A673 (cell line): Measurements from ENCODE around the gene TRPM8. TPM values are rescaled to one million over a fixed set of nuclear protein-coding genes. Genes with fewer than 3 reads are reported as not detected.

ENCODE experiments used
- BruUV-seq: library from RNA; stranded (reverse); fragments of 400-500 nt; replicated peaks from 2 replicates; lab custom pipeline; 2021; lab: Mats Ljungman, UMichigan
- CTCF ChIA-PET: fragments of 300-600 bp; sonication (Branson Sonifier 250); formaldehyde crosslinking; loops from one replicate; lab custom pipeline; 2022; ENCODE audit warnings: antibody characterized with exemption; lab: Charles Lee
- POLR2A ChIA-PET: fragments of 300-600 bp; sonication (Branson Sonifier 250); formaldehyde crosslinking; loops from one replicate; lab custom pipeline; 2022; ENCODE audit warnings: antibody characterized with exemption; ENCODE audit not compliant: low non-redundant PET; lab: Charles Lee
- DNase-seq: peaks from one replicate; pipeline ENCODE4 v3.0.0-alpha.2; 2015; ENCODE audit warnings: low spot score
- H3K27ac ChIP-seq: fragments of 200-600 bp; sonication (generic); 2 replicates; pipeline ENCODE4 v1.5.1; 2016; ENCODE audit warnings: mixed run types, low read depth, mild to moderate bottlenecking, mixed read lengths, antibody characterized with exemption, low read length; ENCODE audit not compliant: poor library complexity, severe bottlenecking
- H3K27me3 ChIP-seq: fragments of 200-600 bp; sonication (generic); replicated peaks from 2 replicates; pipeline ENCODE4 v1.6.1; 2017; ENCODE audit warnings: mixed run types, low read depth, mild to moderate bottlenecking, mixed read lengths, antibody characterized with exemption, low read length; ENCODE audit not compliant: insufficient read depth, poor library complexity
- H3K36me3 ChIP-seq: fragments of 200-600 bp; sonication (generic); 2 replicates; pipeline ENCODE4 v1.6.1; 2016; ENCODE audit warnings: mixed run types, mild to moderate bottlenecking, mixed read lengths, antibody characterized with exemption, low read length; ENCODE audit not compliant: insufficient read depth, poor library complexity, severe bottlenecking
- H3K4me1 ChIP-seq: fragments of 200-600 bp; sonication (generic); 2 replicates; pipeline ENCODE4 v1.6.1; 2017; ENCODE audit warnings: mixed run types, mild to moderate bottlenecking, mixed read lengths, antibody characterized with exemption, low read length; ENCODE audit not compliant: insufficient read depth, poor library complexity, severe bottlenecking
- H3K4me3 ChIP-seq: fragments of 200-600 bp; sonication (generic); 2 replicates; pipeline ENCODE4 v1.5.1; 2016; ENCODE audit warnings: low read depth, mixed run types, mild to moderate bottlenecking, mixed read lengths, low read length; ENCODE audit not compliant: poor library complexity, severe bottlenecking
- H3K9me3 ChIP-seq: fragments of 200-600 bp; sonication (generic); 2 replicates; pipeline ENCODE4 v1.6.1; 2016; ENCODE audit warnings: mixed run types, low read depth, mild to moderate bottlenecking, mixed read lengths, antibody characterized with exemption, low read length; ENCODE audit not compliant: poor library complexity, severe bottlenecking
- CTCF ChIP-seq: fragments of 300-800, 200-600 bp; sonication (generic); conservative IDR thresholded peaks from 2 replicates; pipeline ENCODE4 v1.5.1; 2017; ENCODE audit warnings: low read depth, mild to moderate bottlenecking, antibody characterized with exemption, low read length, moderate library complexity, mixed read lengths
- EZH2 ChIP-seq: fragments of 200-600 bp; sonication (generic); IDR thresholded peaks from 2 replicates; pipeline ENCODE4 v1.6.1; 2017; ENCODE audit warnings: borderline replicate concordance, low read depth, mild to moderate bottlenecking, mixed read lengths, antibody characterized with exemption, low read length; ENCODE audit not compliant: poor library complexity, severe bottlenecking
- intact Hi-C: fragments of 100-400 bp; cut with micrococcal nuclease; formaldehyde crosslinking; loops from one replicate; pipeline ENCODE4 v1.10.0; 2022; ENCODE audit not compliant: unreplicated experiment
- total RNA-seq: library from RNA; stranded (reverse); gene quantifications from 2 replicates; pipeline ENCODE4 v1.2.3, GENCODE V29; 2021

Gene TRPM8
- total RNA-seq, 1 experiment from 2014 or later = 8.9 TPM

- CTCF ChIA-PET = no interaction called here
- POLR2A ChIA-PET = no interaction called here
Observed at GRCh38 chr2:233981574-233982420, 64.6 kb downstream of the TRPM8 start.

GRCh38 chr2:233982421-233983121 is 65.4 kb downstream of the TRPM8 start:
- ChIA-PET CTCF (no interaction called here), POLR2A (no interaction called here)
- DNase-seq = no peak
- Histone ChIP-seq H3K4me3 (no peak overlapping the region), H3K27ac (no peak overlapping the region), H3K27me3 (no peaks in the 10 kb centered on the region), H3K36me3 (no peaks in the 10 kb centered on the region), H3K4me1 (no peaks in the 10 kb centered on the region), H3K9me3 (no peaks in the 10 kb centered on the region)
- intact Hi-C loops = no loop called here
- no TSS peak for BruUV-seq
- TF ChIP-seq EZH2 = no peak
- no peak for TF ChIP-seq CTCF

More at GRCh38 chr2:233981574-233982420, 64.6 kb downstream of the TRPM8 start:
- no peaks in the 10 kb centered on the region for H3K9me3 ChIP-seq
- no peaks in the 10 kb centered on the region for H3K36me3 ChIP-seq
- H3K27ac ChIP-seq = no peak overlapping the region
- DNase-seq = no peak
- no peaks in the 10 kb centered on the region for H3K27me3 ChIP-seq
- intact Hi-C loops = no loop called here
- no TSS peak for BruUV-seq
- H3K4me3 ChIP-seq = no peak overlapping the region
- TF ChIP-seq CTCF = no peak
- TF ChIP-seq EZH2 = no peak
- no peaks in the 10 kb centered on the region for H3K4me1 ChIP-seq

- intact Hi-C loops = no loop called here
- no peaks in the 10 kb centered on the region for H3K36me3 ChIP-seq
- DNase-seq = no peak
- no peaks in the 10 kb centered on the region for H3K9me3 ChIP-seq
- no peak overlapping the region for H3K27ac ChIP-seq
- no peak for TF ChIP-seq CTCF
- no peak for TF ChIP-seq EZH2
- H3K4me1 ChIP-seq = no peaks in the 10 kb centered on the region
- BruUV-seq = no TSS peak
- H3K27me3 ChIP-seq = no peaks in the 10 kb centered on the region
- H3K4me3 ChIP-seq = no peak overlapping the region
- CTCF ChIA-PET = no interaction called here
- POLR2A ChIA-PET = no interaction called here
Observed at GRCh38 chr2:233983445-233983844, 66.3 kb downstream of the TRPM8 start.
